HG03442 (cell line): ENCODE data around the gene ZFYVE28.

Source experiments
- ATAC-seq: cut with Tn5 transposase; IDR thresholded peaks from one replicate; pipeline ENCODE4 v1.9.1; 2021; ENCODE audit warnings: mild to moderate bottlenecking, moderate library complexity; ENCODE audit not compliant: unreplicated experiment

ZFYVE28 gene

GRCh38 chr4:2412534-2412884 lies 5.9 kb downstream of the ZFYVE28 start:
- ATAC-seq = peak; percentile 17

- ATAC-seq = no peak
These were observed 6.5 kb downstream of the ZFYVE28 start for GRCh38 chr4:2411786-2412510.

DNA sequence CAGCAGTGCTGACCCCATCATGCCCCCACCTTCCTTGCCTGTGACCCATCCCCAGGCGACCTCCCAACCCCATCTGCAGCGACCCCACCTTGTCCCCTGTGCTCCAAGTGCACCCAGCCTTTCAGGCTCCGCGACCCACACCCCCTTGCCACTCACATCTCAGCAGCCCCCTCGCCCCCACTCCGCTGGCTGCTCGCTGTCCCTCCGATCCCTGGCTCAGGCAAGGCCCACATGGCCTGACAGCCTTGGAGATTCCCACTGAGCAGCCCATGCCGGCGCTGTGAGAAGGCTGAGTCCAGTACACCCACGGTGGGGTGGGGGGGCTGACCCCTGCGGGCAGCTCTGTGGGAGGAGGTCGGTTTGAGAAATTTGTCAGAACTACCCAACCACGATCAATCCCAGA lies 9.1 kb downstream of the ZFYVE28 start:
- ATAC-seq = no peak

DNA sequence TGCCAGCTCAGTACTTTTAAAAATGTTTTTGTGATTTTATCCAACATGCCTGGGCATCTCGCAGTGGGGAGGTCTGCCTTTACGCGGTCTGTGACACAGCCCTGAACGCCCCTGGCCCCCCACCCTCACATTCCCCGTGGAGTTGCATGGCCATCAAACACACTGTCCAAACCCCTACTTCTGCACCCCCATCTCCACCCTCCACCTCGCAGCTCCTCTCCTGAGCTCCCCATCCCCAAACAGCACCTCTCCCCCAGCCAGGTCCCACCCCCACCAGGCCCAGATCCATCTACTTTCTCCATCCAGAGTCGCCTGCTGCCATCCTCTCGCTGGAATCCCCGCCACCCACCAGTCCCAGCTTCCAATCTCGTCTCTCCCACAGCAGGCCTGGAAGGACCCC lies 9.5 kb downstream of the ZFYVE28 start:
- ATAC-seq = no peak

- ATAC-seq = no peak
These were observed 10.0 kb downstream of the ZFYVE28 start for GRCh38 chr4:2408401-2408958.

- ATAC-seq = no peak
These were observed 10.5 kb downstream of the ZFYVE28 start for GRCh38 chr4:2407991-2408342.

- ATAC-seq = no peak
These were observed 11.5 kb downstream of the ZFYVE28 start for GRCh38 chr4:2406920-2407319.

DNA sequence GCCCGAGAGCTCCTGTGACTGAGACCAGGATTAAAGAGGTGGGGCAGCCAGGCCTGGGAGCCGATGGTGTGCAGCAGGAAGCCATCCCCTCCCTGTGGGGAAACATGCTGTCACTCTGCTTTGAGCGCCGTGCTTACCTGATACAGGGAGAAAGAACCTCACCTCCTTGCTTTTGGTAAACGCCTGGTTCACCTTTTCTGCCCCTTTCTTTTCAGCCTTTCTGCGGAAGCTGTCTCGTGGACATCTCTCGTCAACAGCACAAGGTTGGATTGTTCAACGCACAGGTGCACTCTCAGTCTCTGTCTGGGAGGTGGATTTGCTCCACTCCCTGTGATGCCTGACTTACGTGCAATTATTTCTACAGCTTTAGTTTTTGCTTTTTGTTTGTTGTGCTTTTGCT lies 12.0 kb downstream of the ZFYVE28 start:
- no peak for ATAC-seq

DNA sequence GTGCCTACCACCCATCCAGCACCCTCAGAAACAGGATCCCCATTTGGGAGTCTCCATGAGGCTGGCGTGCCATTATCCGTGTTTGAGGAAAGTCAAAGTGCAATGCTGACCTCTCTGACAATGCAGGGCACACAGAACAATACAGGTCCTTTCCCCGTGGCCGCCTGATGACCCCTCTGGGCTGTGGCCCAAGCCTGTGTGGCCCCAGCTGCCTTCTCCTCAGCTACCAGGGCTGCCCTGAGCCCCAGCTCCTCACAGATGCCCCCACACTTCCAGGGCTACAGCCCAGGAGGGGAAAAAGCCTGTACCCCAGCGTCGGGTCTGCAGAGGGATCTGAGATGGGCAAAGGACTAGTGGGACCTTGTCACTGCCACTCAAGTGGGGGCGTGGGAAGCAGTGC lies 15.5 kb downstream of the ZFYVE28 start:
- no peak for ATAC-seq

DNA sequence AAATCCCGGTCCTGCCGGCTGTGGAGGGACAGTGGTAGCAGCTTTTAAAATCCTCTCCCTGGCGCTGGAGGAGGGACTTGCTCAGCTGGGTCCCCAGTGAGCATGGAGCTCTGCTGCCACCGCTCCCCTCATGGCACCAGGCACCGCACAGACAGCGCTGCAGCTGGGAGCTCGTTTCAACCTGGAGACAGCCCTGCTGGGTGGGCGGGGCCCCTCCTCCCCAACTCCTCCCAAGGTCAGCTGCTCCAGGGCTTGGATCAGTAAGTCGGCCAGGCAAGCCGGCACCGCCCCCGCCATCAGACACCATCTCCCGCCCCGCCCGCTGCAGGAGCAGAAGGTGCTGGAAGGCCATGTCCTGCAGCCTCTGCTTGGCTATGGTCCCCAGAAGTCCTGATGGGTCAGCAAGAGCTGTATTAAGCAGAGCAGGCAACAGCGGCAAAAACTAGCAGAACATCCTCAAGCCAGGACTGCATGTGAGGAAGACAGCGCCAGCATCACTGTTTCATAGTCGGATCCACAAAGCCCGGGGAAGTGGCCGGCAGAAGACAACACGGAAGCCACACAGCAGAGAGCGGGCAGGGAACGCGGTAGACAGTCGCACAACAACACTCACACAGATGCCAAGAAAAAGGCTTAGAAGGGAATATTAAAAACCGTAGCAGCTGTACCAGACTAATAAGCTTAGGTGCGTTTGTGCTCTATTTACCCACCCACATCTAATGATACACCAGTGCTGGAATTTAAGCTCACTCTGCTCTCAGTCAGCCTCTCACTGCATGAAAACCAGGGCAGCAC lies 16.2 kb downstream of the ZFYVE28 start:
- ATAC-seq = no peak

DNA sequence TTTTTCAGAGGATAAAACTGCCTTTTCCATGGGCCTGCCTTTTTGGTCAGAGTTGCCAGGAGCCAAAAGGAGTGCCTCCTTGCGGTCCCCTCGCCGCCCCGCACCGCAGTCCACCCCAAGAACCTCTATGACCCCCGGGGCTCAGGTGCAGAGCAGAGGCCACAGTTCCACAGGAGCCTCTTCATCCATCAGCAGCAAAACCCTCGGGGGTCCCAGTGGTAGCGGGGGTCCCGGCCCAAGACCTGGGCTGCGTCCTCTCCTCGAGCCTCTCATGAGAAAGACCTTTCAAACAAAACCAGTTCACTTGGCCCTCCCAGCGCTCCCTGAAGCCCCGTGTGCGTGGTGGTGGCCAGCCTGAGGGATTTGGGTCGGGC lies 16.8 kb downstream of the ZFYVE28 start:
- no peak for ATAC-seq

DNA sequence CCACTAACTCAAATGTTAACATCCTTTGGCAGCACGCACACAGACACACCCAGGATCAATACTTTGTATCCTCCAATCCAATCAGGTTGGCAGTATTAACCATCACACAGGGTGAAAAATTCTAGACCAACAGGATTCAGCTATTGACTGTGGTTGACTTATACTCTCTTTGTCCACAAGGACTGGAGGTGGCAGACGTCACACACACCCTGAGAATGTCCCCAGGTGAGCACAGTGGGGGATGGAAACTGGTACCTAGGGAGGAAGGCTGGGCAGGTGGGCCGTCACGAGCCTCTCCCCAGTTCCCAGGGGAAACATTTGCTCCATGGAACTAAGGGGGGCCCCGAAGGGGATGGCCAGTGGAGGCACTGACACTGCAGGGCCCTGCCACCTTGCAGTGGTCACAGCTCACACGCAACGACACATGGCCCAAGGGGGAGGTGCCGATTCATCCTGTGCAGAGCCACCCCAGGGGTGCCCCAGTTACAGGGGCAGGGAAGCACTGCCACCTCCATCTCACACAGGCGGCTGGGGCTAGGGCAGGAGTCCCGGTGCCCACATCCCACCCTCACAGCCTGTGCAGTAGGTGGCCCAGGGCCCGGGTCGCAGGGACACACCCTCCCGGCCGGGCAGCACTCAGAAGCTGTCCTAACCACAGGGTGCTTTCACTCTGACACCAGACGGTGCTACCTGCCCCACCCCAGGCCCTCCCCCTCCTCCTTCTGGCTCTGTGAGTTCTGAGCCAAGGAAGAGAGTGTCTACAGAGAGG lies 17.4 kb downstream of the ZFYVE28 start:
- no peak for ATAC-seq

DNA sequence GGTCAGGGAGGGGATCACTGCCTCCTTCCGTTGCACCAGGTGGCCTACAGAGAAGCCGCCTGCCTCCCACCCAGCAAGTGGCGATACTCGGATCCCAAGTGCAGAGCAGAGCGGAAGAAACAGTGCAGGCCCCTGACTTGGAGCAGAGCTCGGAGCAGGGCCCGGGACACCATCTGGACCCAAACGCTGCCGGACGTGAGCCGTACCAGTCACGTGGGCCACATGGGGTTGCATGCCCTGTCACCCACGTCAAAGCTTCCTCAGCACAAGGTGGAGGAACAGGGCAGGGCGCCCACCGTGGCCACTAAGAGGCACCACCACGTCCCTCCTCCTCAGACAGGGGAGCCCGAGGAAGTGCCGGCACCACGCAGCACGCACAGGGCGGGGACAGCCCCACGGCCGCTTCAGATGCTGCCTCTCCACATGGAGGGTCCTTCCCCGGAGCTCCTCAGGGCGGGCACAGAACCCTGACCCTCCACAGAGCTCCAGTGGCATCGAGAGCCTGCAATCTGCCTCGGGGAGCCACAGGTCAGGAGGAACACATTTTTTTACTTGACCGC lies 18.7 kb downstream of the ZFYVE28 start:
- ATAC-seq = no peak

DNA sequence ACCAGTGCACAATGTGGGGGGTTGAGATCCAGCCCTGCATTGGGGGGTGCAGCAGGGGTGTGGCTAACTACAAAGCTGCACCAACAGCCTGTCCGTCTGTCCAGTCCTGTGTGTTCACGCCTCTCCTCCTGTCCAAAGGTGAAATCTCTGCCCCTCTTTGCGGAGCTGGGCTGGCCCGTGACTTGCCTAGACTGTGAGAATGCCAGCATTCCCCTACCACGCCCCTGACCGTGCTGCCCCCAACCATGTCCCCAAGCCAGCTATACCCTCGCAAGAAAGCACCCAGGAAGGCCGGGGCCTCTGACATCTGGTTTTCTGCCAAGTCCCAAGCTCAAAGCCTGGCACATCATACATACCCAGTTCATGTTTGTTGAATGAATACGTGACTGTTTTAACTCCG lies 19.2 kb downstream of the ZFYVE28 start:
- ATAC-seq = no peak

GRCh38 chr4:2397596-2398379 lies 20.7 kb downstream of the ZFYVE28 start:
- no peak for ATAC-seq

- no peak for ATAC-seq
These were observed 21.6 kb downstream of the ZFYVE28 start for GRCh38 chr4:2396781-2397368.

DNA sequence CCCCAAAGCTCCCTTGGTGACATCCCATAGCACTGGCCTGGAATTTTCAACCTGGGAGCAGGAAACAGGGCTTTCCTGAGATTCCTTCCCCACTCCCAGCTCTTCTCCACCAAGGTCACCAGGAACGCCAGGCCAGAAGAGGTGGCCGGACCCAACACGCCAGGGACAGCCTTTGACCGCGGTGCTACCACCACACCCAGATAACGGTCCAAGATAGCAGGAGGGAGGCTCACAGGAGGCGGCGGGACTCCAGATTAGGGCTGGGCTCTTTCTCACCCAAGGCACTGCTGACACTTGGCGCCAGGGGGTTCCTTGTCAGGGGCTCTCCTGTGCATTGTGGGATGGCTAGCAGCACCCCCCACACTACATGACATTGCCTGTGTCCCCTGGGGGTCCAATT lies 22.9 kb downstream of the ZFYVE28 start:
- no peak for ATAC-seq

DNA sequence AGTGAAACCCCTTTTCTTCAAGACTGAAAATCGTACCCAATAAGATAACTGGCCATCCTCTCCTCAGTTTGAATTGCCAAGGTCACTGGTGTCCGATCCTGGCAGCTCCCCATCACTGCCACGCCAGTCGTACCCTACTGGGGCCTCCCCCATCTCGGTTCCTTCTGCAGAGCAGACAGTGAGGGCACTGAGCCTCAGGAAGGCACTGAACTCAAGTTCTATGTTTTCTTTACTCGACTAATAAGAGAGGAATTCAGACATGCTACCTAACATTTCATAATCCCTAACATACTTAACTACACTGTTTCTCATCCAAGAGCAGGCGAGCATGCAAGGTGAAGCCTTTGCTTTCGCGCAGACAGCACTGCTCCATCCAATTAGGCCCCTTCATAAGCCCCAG lies 23.4 kb downstream of the ZFYVE28 start:
- ATAC-seq = no peak

DNA sequence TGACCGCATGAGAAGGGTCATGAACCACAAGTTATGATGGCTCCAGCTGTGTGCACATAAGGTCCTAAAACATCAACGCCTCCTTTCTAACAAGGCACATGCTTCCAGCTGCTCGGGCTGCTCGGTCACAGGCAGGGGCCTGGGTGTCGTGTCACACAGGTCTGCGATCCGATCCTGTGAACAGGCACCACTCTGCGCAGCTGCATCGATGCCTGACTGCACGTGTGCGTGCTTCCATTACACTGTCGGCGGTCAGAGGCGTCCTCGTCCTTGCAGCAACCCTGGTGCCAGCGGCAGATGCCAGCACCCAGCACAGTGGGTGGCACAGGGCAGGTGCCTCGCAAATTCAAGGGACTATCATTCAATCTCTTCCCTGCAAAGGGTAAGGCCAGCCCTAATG lies 23.9 kb downstream of the ZFYVE28 start:
- ATAC-seq = no peak
